GM21360 (cell line): ENCODE results near the gene FAM217A.
"Not testable (repeated sequence)": the region's sequence is repeated elsewhere in the genome, so short reads cannot be mapped to it uniquely, and the experiment has no call there.

Experiments
- ATAC-seq: cut with Tn5 transposase; IDR thresholded peaks from one replicate; pipeline ENCODE4 v1.9.1; 2021; ENCODE audit warnings: mild to moderate bottlenecking, moderate library complexity; ENCODE audit not compliant: unreplicated experiment

FAM217A gene

GRCh38 chr6:4078691-4079471 lies at the start of gene FAM217A:
Gene FAM217A, minus strand, starts transcription at chr6:4079137. Its CDS starts 1,723 bp downstream, at chr6:4077414.
- no peak for ATAC-seq

GRCh38 chr6:4128072-4128471 lies 49.1 kb upstream of the FAM217A start:
- no peak for ATAC-seq

GRCh38 chr6:4125933-4126864 lies 47.3 kb upstream of the FAM217A start:
- ATAC-seq, result no peak

- no peak for ATAC-seq
These were observed 46.6 kb upstream of the FAM217A start for GRCh38 chr6:4125500-4125899.

- ATAC-seq, result no peak
These were observed 45.4 kb upstream of the FAM217A start for GRCh38 chr6:4124351-4124750.

- ATAC-seq, result no peak
These were observed 36.8 kb upstream of the FAM217A start for GRCh38 chr6:4115741-4116140.

GRCh38 chr6:4114123-4114522 lies 35.2 kb upstream of the FAM217A start:
- ATAC-seq, result no peak

- ATAC-seq, result no peak
These were observed 34.7 kb upstream of the FAM217A start for GRCh38 chr6:4113649-4114048.

- ATAC-seq, result no peak
These were observed 33.4 kb upstream of the FAM217A start for GRCh38 chr6:4112366-4112765.

- not testable (repeated sequence) for ATAC-seq
These were observed 30.5 kb upstream of the FAM217A start for GRCh38 chr6:4109363-4109815.

GRCh38 chr6:4108561-4109093 lies 29.7 kb upstream of the FAM217A start:
- ATAC-seq, result no peak

- no peak for ATAC-seq
These were observed 28.9 kb upstream of the FAM217A start for GRCh38 chr6:4107873-4108272.

- no peak for ATAC-seq
These were observed 27.1 kb upstream of the FAM217A start for GRCh38 chr6:4105980-4106536.

GRCh38 chr6:4103929-4104328 lies 25.0 kb upstream of the FAM217A start:
- ATAC-seq, result no peak

- ATAC-seq, result no peak
These were observed 23.8 kb upstream of the FAM217A start for GRCh38 chr6:4102687-4103244.

- no peak for ATAC-seq
These were observed 22.4 kb upstream of the FAM217A start for GRCh38 chr6:4101298-4101697.

- ATAC-seq, result no peak
These were observed 21.7 kb upstream of the FAM217A start for GRCh38 chr6:4100655-4101054.

GRCh38 chr6:4093288-4093687 lies 14.4 kb upstream of the FAM217A start:
- ATAC-seq, result no peak

- no peak for ATAC-seq
These were observed 13.0 kb upstream of the FAM217A start for GRCh38 chr6:4091941-4092340.

GRCh38 chr6:4090043-4090442 lies 11.1 kb upstream of the FAM217A start:
- not testable (repeated sequence) for ATAC-seq

GRCh38 chr6:4088704-4089103 lies 9.8 kb upstream of the FAM217A start:
- no peak for ATAC-seq
